Peyer's patch (tissue), 4 donors: ENCODE data around the gene AGAP1.

ENCODE experiments used
- POLR2A ChIP-seq, 2 donors: fragments of 450-650 bp; IDR thresholded peaks; one replicate each; pipeline ENCODE4 v1.5.1; 2017; ENCODE audit warnings: antibody characterized with exemption in 2 of 2, mild to moderate bottlenecking in 2 of 2, moderate library complexity in 2 of 2
- TF ChIP-seq, protein P1 (sequence below), 6 experiments: fragments of 450-650 bp in 4 of 6; fragments of 200-600 bp in 2 of 6; sonication (generic) in 1 of 6; IDR thresholded peaks; one replicate each; pipeline ENCODE4 v1.5.1; 2017 to 2019; ENCODE audit warnings: antibody characterized with exemption in 6 of 6, mild to moderate bottlenecking in 3 of 6, moderate library complexity in 1 of 6

- TF ChIP-seq, protein P1, sequence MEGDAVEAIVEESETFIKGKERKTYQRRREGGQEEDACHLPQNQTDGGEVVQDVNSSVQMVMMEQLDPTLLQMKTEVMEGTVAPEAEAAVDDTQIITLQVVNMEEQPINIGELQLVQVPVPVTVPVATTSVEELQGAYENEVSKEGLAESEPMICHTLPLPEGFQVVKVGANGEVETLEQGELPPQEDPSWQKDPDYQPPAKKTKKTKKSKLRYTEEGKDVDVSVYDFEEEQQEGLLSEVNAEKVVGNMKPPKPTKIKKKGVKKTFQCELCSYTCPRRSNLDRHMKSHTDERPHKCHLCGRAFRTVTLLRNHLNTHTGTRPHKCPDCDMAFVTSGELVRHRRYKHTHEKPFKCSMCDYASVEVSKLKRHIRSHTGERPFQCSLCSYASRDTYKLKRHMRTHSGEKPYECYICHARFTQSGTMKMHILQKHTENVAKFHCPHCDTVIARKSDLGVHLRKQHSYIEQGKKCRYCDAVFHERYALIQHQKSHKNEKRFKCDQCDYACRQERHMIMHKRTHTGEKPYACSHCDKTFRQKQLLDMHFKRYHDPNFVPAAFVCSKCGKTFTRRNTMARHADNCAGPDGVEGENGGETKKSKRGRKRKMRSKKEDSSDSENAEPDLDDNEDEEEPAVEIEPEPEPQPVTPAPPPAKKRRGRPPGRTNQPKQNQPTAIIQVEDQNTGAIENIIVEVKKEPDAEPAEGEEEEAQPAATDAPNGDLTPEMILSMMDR (IDR thresholded peaks at IDR 0.05): no peak
- no peak for TF ChIP-seq POLR2A (IDR thresholded peaks at IDR 0.05)
Observed at GRCh38 chr2:235583144-235583543, 89.3 kb downstream of the AGAP1 start.
